H1 (cell line): ENCODE results near the gene RPP14. TPM values are rescaled to one million over a fixed set of nuclear protein-coding genes. Genes with fewer than 3 reads are reported as not detected.

ENCODE experiments used
- CTCF ChIA-PET: fragments of 300-600 bp; sonication (Branson Sonifier 250); formaldehyde crosslinking; loops from one replicate; lab custom pipeline; 2021; ENCODE audit not compliant: partially characterized antibody; lab: Charles Lee
- POLR2A ChIA-PET: fragments of 300-600 bp; sonication (Branson Sonifier 250); formaldehyde crosslinking; loops from one replicate; lab custom pipeline; 2021; ENCODE audit warnings: inconsistent platforms; ENCODE audit not compliant: partially characterized antibody; lab: Charles Lee
- DNase-seq, 2 experiments: peaks; one replicate each; pipeline versions ENCODE4 v3.0.0 to v3.0.0-alpha.2; 2010 to 2022; ENCODE audit warnings: low spot score in 2 of 2, low read depth in 1 of 2, mixed read lengths in 1 of 2
- FAIRE-seq: peaks from 2 replicates; lab custom pipeline; 2011; peaks lifted over from hg19 to GRCh38; lab: Jason Lieb, UNC
- H2AFZ ChIP-seq: 2 replicates; pipeline ENCODE4 v1.8.1; 2012; ENCODE audit warnings: low read length, inconsistent platforms
- H2AK5ac ChIP-seq: 2 replicates; pipeline ENCODE4 v1.6.1; 2013; ENCODE audit warnings: low read depth, low read length
- H2BK120ac ChIP-seq: replicated peaks from 2 replicates; pipeline ENCODE3; 2013; ENCODE audit warnings: low read depth, low read length, inconsistent platforms
- H2BK12ac ChIP-seq: 2 replicates; pipeline ENCODE4 v1.6.1; 2013; ENCODE audit warnings: low read depth, low read length
- H2BK15ac ChIP-seq: 2 replicates; pipeline ENCODE4 v1.6.1; 2013; ENCODE audit warnings: low read length
- H2BK20ac ChIP-seq: 2 replicates; pipeline ENCODE4 v1.6.1; 2013; ENCODE audit warnings: low read length
- H2BK5ac ChIP-seq: 2 replicates; pipeline ENCODE4 v1.6.1; 2013; ENCODE audit warnings: low read depth, low read length
- H3K14ac ChIP-seq: 2 replicates; pipeline ENCODE4 v1.6.1; 2013; ENCODE audit warnings: inconsistent platforms; ENCODE audit not compliant: insufficient read length
- H3K18ac ChIP-seq: 2 replicates; pipeline ENCODE4 v1.6.1; 2013; ENCODE audit warnings: low read length; ENCODE audit errors: extremely low read depth
- H3K23ac ChIP-seq: 2 replicates; pipeline ENCODE4 v1.6.1; 2013; ENCODE audit warnings: inconsistent platforms; ENCODE audit not compliant: insufficient read length
- H3K23me2 ChIP-seq: 2 replicates; pipeline ENCODE4 v1.6.1; 2013; ENCODE audit warnings: low read depth, low read length
- H3K27ac ChIP-seq: 2 replicates; pipeline ENCODE4 v1.6.1; 2011; ENCODE audit warnings: low read depth, low read length, inconsistent platforms
- H3K27me3 ChIP-seq, 4 experiments: replicated peaks in 1 of 4; 1 replicate in 1 of 4; 2 replicates in 3 of 4; pipeline versions ENCODE4 v1.6.1 to v1.8.1; 2011 to 2013; ENCODE audit warnings: low read length in 3 of 4, mild to moderate bottlenecking in 3 of 4, inconsistent platforms in 2 of 4, mixed read lengths in 2 of 4, moderate library complexity in 1 of 4; ENCODE audit not compliant: control insufficient read depth in 3 of 4, insufficient read depth in 3 of 4; ENCODE audit errors: extremely low read depth in 1 of 4
- H3K36me3 ChIP-seq, 4 experiments: 2 replicates each; pipeline versions ENCODE4 v1.6.1 to v1.8.1; 2011 to 2013; ENCODE audit warnings: mild to moderate bottlenecking in 4 of 4, low read length in 3 of 4, moderate library complexity in 2 of 4, control low read depth in 1 of 4, inconsistent platforms in 1 of 4; ENCODE audit not compliant: insufficient read depth in 4 of 4, control insufficient read depth in 2 of 4
- H3K4ac ChIP-seq: replicated peaks from 2 replicates; pipeline ENCODE3; 2013; ENCODE audit warnings: low read length, low read depth, mixed read lengths, inconsistent platforms; ENCODE audit not compliant: insufficient read length
- H3K4me1 ChIP-seq, 4 experiments: replicated peaks in 1 of 4; 1 replicate in 1 of 4; 2 replicates in 3 of 4; pipeline versions ENCODE4 v1.6.1 to v1.8.1; 2011 to 2013; ENCODE audit warnings: low read length in 3 of 4, inconsistent platforms in 2 of 4, mixed read lengths in 1 of 4; ENCODE audit not compliant: insufficient read depth in 4 of 4, control insufficient read depth in 3 of 4
- H3K4me2 ChIP-seq, 2 experiments: 2 replicates each; pipeline versions ENCODE4 v1.6.1 to v1.8.1; 2011 to 2013; ENCODE audit warnings: low read depth in 2 of 2, low read length in 2 of 2, control low read depth in 1 of 2, inconsistent platforms in 1 of 2, mild to moderate bottlenecking in 1 of 2; ENCODE audit not compliant: insufficient read depth in 1 of 2
- H3K4me3 ChIP-seq, 4 experiments: fragments of 200-600, 300-600 bp in 1 of 4; sonication (generic), shearing (Covaris generic), sonication (Bioruptor Twin) in 1 of 4; 2 replicates each; pipeline versions ENCODE4 v1.5.1 to v1.8.1; 2011 to 2016; ENCODE audit warnings: low read length in 4 of 4, low read depth in 3 of 4, control low read depth in 2 of 4, inconsistent platforms in 2 of 4, mild to moderate bottlenecking in 2 of 4, mixed read lengths in 1 of 4, moderate library complexity in 1 of 4; ENCODE audit not compliant: insufficient read depth in 2 of 4; ENCODE audit errors: extremely low read depth in 1 of 4
- H3K56ac ChIP-seq: replicated peaks from 2 replicates; pipeline ENCODE3; 2013; ENCODE audit warnings: low read depth, mild to moderate bottlenecking, mixed read lengths, low read length, inconsistent platforms; ENCODE audit not compliant: insufficient read length
- H3K79me1 ChIP-seq: 2 replicates; pipeline ENCODE4 v1.6.1; 2013; ENCODE audit warnings: low read depth, low read length, control low read depth
- H3K79me2 ChIP-seq, 2 experiments: 2 replicates each; pipeline versions ENCODE4 v1.6.1 to v1.8.1; 2012 to 2013; ENCODE audit warnings: low read length in 2 of 2, mild to moderate bottlenecking in 2 of 2, inconsistent platforms in 1 of 2; ENCODE audit not compliant: insufficient read depth in 2 of 2, control insufficient read depth in 1 of 2
- H3K9ac ChIP-seq, 4 experiments: replicated peaks in 1 of 4; 1 replicate in 1 of 4; 2 replicates in 3 of 4; pipeline versions ENCODE4 v1.6.1 to v1.8.1; 2011 to 2013; ENCODE audit warnings: low read depth in 3 of 4, low read length in 3 of 4, control low read depth in 2 of 4, mild to moderate bottlenecking in 2 of 4, moderate library complexity in 2 of 4, inconsistent platforms in 1 of 4; ENCODE audit errors: extremely low read depth in 1 of 4
- H3K9me3 ChIP-seq, 2 experiments: 2 replicates each; pipeline versions ENCODE4 v1.6.1 to v1.8.1; 2012 to 2013; ENCODE audit warnings: mild to moderate bottlenecking in 2 of 2, moderate library complexity in 2 of 2, control low read depth in 1 of 2, inconsistent platforms in 1 of 2, low read depth in 1 of 2, low read length in 1 of 2, mixed read lengths in 1 of 2; ENCODE audit not compliant: insufficient read depth in 2 of 2
- H4K20me1 ChIP-seq, 2 experiments: replicated peaks in 1 of 2; 2 replicates each; pipeline versions ENCODE3 to v1.8.1; 2011 to 2013; ENCODE audit warnings: inconsistent platforms in 2 of 2, low read length in 2 of 2, mild to moderate bottlenecking in 1 of 2; ENCODE audit not compliant: insufficient read depth in 2 of 2, control insufficient read depth in 1 of 2
- H4K5ac ChIP-seq: 2 replicates; pipeline ENCODE4 v1.6.1; 2013; ENCODE audit warnings: low read length, low read depth, mixed read lengths, inconsistent platforms; ENCODE audit not compliant: insufficient read length
- H4K8ac ChIP-seq: 2 replicates; pipeline ENCODE4 v1.8.0; 2013; ENCODE audit warnings: mild to moderate bottlenecking, moderate library complexity, low read length, inconsistent platforms; ENCODE audit not compliant: insufficient read depth; ENCODE audit errors: extremely low read depth
- H4K91ac ChIP-seq: replicated peaks from 2 replicates; pipeline ENCODE3; 2013; ENCODE audit warnings: low read length, mixed read lengths, inconsistent platforms; ENCODE audit not compliant: insufficient read length
- CBX5 ChIP-seq: fragments of 300-800, 300-1000 bp; sonication (generic); IDR thresholded peaks from 2 replicates; pipeline ENCODE4 v1.7.1; 2016; ENCODE audit warnings: antibody characterized with exemption, low read length, low read depth
- CTBP2 ChIP-seq: IDR thresholded peaks from 2 replicates; pipeline ENCODE4 v1.7.0; 2011; ENCODE audit warnings: borderline replicate concordance, mild to moderate bottlenecking, moderate library complexity, mixed read lengths, low read length; ENCODE audit not compliant: insufficient read depth, insufficient read length
- KDM4A ChIP-seq: IDR thresholded peaks from one replicate; pipeline ENCODE4 v1.7.1; 2012; ENCODE audit warnings: low read depth, mild to moderate bottlenecking, moderate library complexity, low read length, inconsistent platforms; ENCODE audit not compliant: severe bottlenecking
- POLR2A ChIP-seq, 2 experiments: IDR thresholded peaks; 1 replicate in 1 of 2; 2 replicates in 1 of 2; pipeline ENCODE4 v1.6.1; 2011; ENCODE audit warnings: low read depth in 2 of 2, low read length in 2 of 2, mild to moderate bottlenecking in 2 of 2; ENCODE audit errors: control extremely low read depth in 1 of 2
- RBBP5 ChIP-seq: IDR thresholded peaks from 2 replicates; pipeline ENCODE4 v1.7.1; 2012; ENCODE audit warnings: low read depth, mild to moderate bottlenecking, inconsistent platforms, low read length, moderate library complexity, borderline replicate concordance
- TBP ChIP-seq: IDR thresholded peaks from 2 replicates; pipeline ENCODE4 v1.6.1; 2011; ENCODE audit warnings: low read depth, low read length, improper control_type of control experiment
- WGBS, 2 experiments: shearing (Covaris generic) in 1 of 2; methylation state at CpG; one replicate each; pipeline versions ENCODE4 v1.1.6 to v1.1.7; 2013 to 2015; ENCODE audit warnings: low lambda C conversion rate in 2 of 2, mixed read lengths in 2 of 2, inconsistent platforms in 1 of 2, low coverage in 1 of 2, missing lambda C conversion rate in 1 of 2; ENCODE audit not compliant: insufficient replicate concordance in 2 of 2, insufficient coverage in 1 of 2, insufficient read length in 1 of 2; ENCODE audit errors: extremely low coverage in 1 of 2, missing lambda C conversion rate in 1 of 2; 5-methylcytosine and 5-hydroxymethylcytosine counted together
- polyA plus RNA-seq, 7 experiments: library from polyadenylated mRNA; depleted of rRNA in 3 of 7; stranded (reverse) in 5 of 7; unstranded in 2 of 7; fragments of >200 nt in 5 of 7; fragments of 200-250 nt in 2 of 7; gene quantifications; 1 replicate in 5 of 7; 2 replicates in 1 of 7; 4 replicates in 1 of 7; pipeline versions ENCODE4 v1.2.1 to v1.2.3, GENCODE V29; 2011 to 2013; ENCODE audit warnings: missing spikeins in 2 of 7, mixed read lengths in 2 of 7
- total RNA-seq: library from RNA; stranded (reverse); fragmentation: NEBNext Ultra II Directional; extraction: Animal tissue kit (Norgen Biotek cat#: 25700); gene quantifications from 2 replicates; pipeline ENCODE4 v1.2.1, GENCODE V29; 2021

The RPP14 gene
- total and polyA plus RNA-seq, 2 of the 8 experiments (the other 6 are each of a cell fraction or from before 2014, with no cell fraction given), result 11.7 to 23.4 TPM

DNA sequence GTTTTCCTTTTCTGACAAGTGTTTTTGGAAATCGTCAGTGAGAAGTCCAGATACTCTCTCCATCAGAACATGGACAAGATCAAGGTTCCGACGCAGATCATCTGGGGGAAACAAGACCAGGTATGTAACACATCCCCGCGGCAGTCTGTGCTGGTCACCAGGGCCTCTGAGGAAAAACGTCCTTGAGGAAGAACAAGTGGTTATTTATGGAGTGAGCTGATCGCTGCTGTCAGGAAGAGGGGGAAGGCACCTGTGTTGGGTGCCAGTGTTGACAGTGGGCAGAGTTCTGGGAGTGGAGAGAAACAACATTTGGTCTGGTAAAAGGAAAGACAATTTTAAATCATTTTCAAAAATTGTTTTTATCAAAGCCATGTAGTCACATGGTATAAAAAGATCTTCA lies 20.7 kb upstream of the RPP14 start:
- no peak overlapping the region for H2BK12ac ChIP-seq

More for the DNA sequence above, 20.7 kb upstream of the RPP14 start:
- Histone ChIP-seq H3K14ac (no peak overlapping the region), H3K79me2 (no peaks in the 10 kb centered on the region), H2BK5ac (no peak overlapping the region), H3K9ac (no peak overlapping the region), H3K4me3 (no peak overlapping the region), H4K91ac (no peak overlapping the region)
- TF ChIP-seq TBP, result no peak
- TF ChIP-seq RBBP5, result no peak
- TF ChIP-seq CBX5, result no peak
- no peak for TF ChIP-seq POLR2A (IDR thresholded peaks at IDR 0.05; ENCODE audit: control extremely low read depth in 1 of 2, low read depth in 2 of 2, low read length in 2 of 2)
- TF ChIP-seq CTBP2, result no peak
- no peak for TF ChIP-seq KDM4A
- TF ChIP-seq, all 59 proteins: peak for 0
- no peaks in the 10 kb centered on the region; the same call in 1 of the 2 replicates for H3K23me2 ChIP-seq
- H3K27me3 ChIP-seq, result no peaks in the 10 kb centered on the region
- H2AK5ac ChIP-seq, result no peak overlapping the region
- no peak overlapping the region for H2BK15ac ChIP-seq
- H3K56ac ChIP-seq, result no peak overlapping the region
- H3K79me1 ChIP-seq, result no peaks in the 10 kb centered on the region
- no peak overlapping the region for H3K27ac ChIP-seq
- FAIRE-seq (no peak), DNase-seq (no peak)
- H4K5ac ChIP-seq, result no peak overlapping the region
- no peak overlapping the region for H2AFZ ChIP-seq
- H3K18ac ChIP-seq, result no peak overlapping the region
- no peak overlapping the region for H3K4me2 ChIP-seq
- no peak overlapping the region for H3K4ac ChIP-seq
- POLR2A ChIA-PET, result no interaction called here
- H3K36me3 ChIP-seq, result no peaks in the 10 kb centered on the region
- no peaks in the 10 kb centered on the region; a peak in 1 of 7 replicates for H3K4me1 ChIP-seq
- CTCF ChIA-PET, result interaction anchor here (1.4 to 3.0 kb wide), 3 partner anchors 13 to 97 kb away, joined by 4 to 9 read pairs (median 5); no protein-coding TSS in a partner anchor
- no peaks in the 10 kb centered on the region; a peak in 1 of 4 replicates for H3K9me3 ChIP-seq
- H2BK20ac ChIP-seq, result no peak overlapping the region
- no peak overlapping the region for H4K8ac ChIP-seq
- H4K20me1 ChIP-seq, result no peaks in the 10 kb centered on the region
- WGBS, 2 experiments, result 87% methylated on average over 7 of the region's 7 CpGs; no CpG with 5 or more reads in 1 of the 2 experiments
- H2BK120ac ChIP-seq, result no peak overlapping the region
- H3K23ac ChIP-seq, result no peak overlapping the region
